Measurements from ENCODE around the gene NFATC1. TPM values are rescaled to one million over a fixed set of nuclear protein-coding genes. Genes with fewer than 3 reads are reported as not detected.

Gene NFATC1
- total RNA-seq, 1 donor from 2014 or later: 52.6 TPM

DNA sequence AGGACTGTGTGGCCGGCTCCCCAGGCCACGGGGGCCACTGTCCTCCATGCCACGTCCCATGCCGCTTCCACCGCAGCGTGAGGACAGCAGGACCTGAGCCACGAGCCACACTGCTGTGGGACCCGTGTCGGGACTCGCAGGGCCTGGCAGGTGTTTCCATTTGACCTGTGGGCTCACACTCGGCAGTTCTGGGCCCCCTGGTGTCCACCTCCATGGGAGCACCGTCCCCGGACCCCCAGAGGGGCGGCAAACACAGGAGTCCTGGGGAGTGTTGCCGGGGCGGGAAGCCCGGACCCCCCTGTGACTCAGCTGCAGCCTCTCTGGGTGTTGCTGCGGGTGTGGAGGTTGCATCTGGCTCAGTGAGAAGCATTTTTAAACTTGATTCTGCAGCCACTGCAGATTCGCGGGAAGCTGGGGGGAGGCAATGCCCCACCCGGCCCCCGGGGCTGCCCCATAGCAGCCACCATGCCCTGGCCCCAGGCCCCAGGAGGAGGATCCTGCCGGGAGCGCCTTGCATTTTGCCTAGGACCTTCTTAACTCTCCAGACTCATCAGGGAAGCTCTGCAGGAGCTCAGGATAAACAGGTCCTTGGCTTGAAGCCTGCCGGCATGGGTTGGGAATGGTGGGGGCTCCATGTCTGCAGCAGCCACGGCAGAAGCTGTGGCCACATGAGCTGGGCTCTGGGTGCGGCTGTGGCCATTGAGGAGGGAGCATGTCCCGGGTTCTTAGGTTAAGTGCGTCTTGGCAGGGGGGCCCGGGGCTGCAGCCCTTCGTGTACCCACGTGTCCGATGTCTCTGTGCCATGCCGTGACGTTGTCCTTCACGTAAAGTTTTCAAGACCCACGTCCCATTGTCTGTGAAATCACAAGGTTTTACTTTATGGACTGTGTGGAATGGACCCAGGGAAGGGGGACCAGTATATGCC lies 30.9 kb downstream of the NFATC1 start:
- Mint-ChIP-seq H3K4me3 (no peak overlapping the region), H3K27ac (no peak overlapping the region), H3K27me3 (no peaks in the 10 kb centered on the region), H3K36me3 (ENCODE audit: low read depth) (peaks cover 53% of the 10 kb centered on the region), H3K9me3 (no peaks in the 10 kb centered on the region), H3K4me1 (peaks cover 37% of the 10 kb centered on the region)
- DNase-seq: no peak
- ChIA-PET CTCF (no interaction called here), POLR2A (no interaction called here)
- intact Hi-C loops (cut with micrococcal nuclease): no loop called here
- TF ChIP-seq, protein P1, sequence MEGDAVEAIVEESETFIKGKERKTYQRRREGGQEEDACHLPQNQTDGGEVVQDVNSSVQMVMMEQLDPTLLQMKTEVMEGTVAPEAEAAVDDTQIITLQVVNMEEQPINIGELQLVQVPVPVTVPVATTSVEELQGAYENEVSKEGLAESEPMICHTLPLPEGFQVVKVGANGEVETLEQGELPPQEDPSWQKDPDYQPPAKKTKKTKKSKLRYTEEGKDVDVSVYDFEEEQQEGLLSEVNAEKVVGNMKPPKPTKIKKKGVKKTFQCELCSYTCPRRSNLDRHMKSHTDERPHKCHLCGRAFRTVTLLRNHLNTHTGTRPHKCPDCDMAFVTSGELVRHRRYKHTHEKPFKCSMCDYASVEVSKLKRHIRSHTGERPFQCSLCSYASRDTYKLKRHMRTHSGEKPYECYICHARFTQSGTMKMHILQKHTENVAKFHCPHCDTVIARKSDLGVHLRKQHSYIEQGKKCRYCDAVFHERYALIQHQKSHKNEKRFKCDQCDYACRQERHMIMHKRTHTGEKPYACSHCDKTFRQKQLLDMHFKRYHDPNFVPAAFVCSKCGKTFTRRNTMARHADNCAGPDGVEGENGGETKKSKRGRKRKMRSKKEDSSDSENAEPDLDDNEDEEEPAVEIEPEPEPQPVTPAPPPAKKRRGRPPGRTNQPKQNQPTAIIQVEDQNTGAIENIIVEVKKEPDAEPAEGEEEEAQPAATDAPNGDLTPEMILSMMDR (IDR thresholded peaks at IDR 0.05): no peak
- ATAC-seq (ENCODE audit: low read depth): no peak

GRCh38 chr18:79427368-79428225 lies 31.9 kb downstream of the NFATC1 start:
- H3K4me1 Mint-ChIP-seq: peaks cover 29% of the 10 kb centered on the region
- intact Hi-C loops (cut with micrococcal nuclease): no loop called here
- no peak for ATAC-seq (ENCODE audit: low read depth)

GRCh38 chr18:79428287-79428686 lies 32.6 kb downstream of the NFATC1 start:
- TF ChIP-seq, protein P1 (IDR thresholded peaks at IDR 0.05): no peak
- Mint-ChIP-seq H3K27ac (peak overlapping the region; percentile 50), H3K4me1 (peaks cover 29% of the 10 kb centered on the region), H3K9me3 (no peaks in the 10 kb centered on the region), H3K4me3 (no peak overlapping the region), H3K27me3 (no peaks in the 10 kb centered on the region), H3K36me3 (ENCODE audit: low read depth) (peaks cover 56% of the 10 kb centered on the region)
- ChIA-PET POLR2A (interaction anchor here (1.0 kb wide), 1 partner anchor 30 kb away, joined by 3 read pairs; no protein-coding TSS in a partner anchor), CTCF (no interaction called here)
- intact Hi-C loops (cut with micrococcal nuclease): no loop called here
- DNase-seq: no peak
- ATAC-seq (ENCODE audit: low read depth): no peak

More at GRCh38 chr18:79427368-79428225, 31.9 kb downstream of the NFATC1 start:
- no peaks in the 10 kb centered on the region for H3K27me3 Mint-ChIP-seq
- CTCF ChIA-PET: no interaction called here
- H3K9me3 Mint-ChIP-seq: no peaks in the 10 kb centered on the region
- POLR2A ChIA-PET: interaction anchor here (0.6 to 1.0 kb wide), 2 partner anchors 8 to 29 kb away, joined by 3 to 9 read pairs; no protein-coding TSS in a partner anchor
- TF ChIP-seq, protein P1 (IDR thresholded peaks at IDR 0.05): no peak
- H3K27ac Mint-ChIP-seq: no peak overlapping the region
- H3K36me3 Mint-ChIP-seq (ENCODE audit: low read depth): peaks cover 49% of the 10 kb centered on the region
- H3K4me3 Mint-ChIP-seq: no peak overlapping the region
- DNase-seq: no peak

GRCh38 chr18:79429381-79429780 lies 33.7 kb downstream of the NFATC1 start:
- CTCF ChIA-PET: no interaction called here
- DNase-seq (no peak), ATAC-seq (ENCODE audit: low read depth) (no peak)
- Mint-ChIP-seq H3K36me3 (ENCODE audit: low read depth) (peaks cover 59% of the 10 kb centered on the region), H3K4me3 (no peak overlapping the region), H3K9me3 (no peaks in the 10 kb centered on the region), H3K27ac (peak overlapping the region; percentile 50), H3K4me1 (peaks cover 28% of the 10 kb centered on the region), H3K27me3 (no peaks in the 10 kb centered on the region)
- intact Hi-C loops (cut with micrococcal nuclease): no loop called here
- TF ChIP-seq, protein P1 (IDR thresholded peaks at IDR 0.05): no peak
- POLR2A ChIA-PET: no interaction called here

Data from activated B cell treated with CpG ODN at 0.5 μM for 24 hours (primary cell).